Aorta (tissue), 5 donors: ENCODE results near the gene CELF2. TPM values are rescaled to one million over a fixed set of nuclear protein-coding genes. Genes with fewer than 3 reads are reported as not detected.
A peak's percentile ranks its signal among the peaks of the same experiment; 100 is the strongest.

Source experiments
- ATAC-seq: fragments of 200-7000 bp; cut with Tn5 transposase; one replicate; pipeline ENCODE4 v1.9.1; 2022; ENCODE audit warnings: moderate library complexity; ENCODE audit not compliant: low FRiP score
- DNase-seq, 2 donors: peaks; one replicate each; pipeline ENCODE4 v3.0.0-alpha.2; 2020
- H3K27ac ChIP-seq, 2 donors: one replicate each; pipeline ENCODE4 v1.5.1; 2013; ENCODE audit warnings: low read length in 2 of 2, mild to moderate bottlenecking in 2 of 2, moderate library complexity in 2 of 2, control low read depth in 1 of 2, inconsistent platforms in 1 of 2, low read depth in 1 of 2
- H3K27me3 ChIP-seq, 2 donors: one replicate each; pipeline ENCODE4 v1.6.1; 2013; ENCODE audit warnings: control low read depth in 1 of 2, low read length in 1 of 2, mild to moderate bottlenecking in 1 of 2, moderate library complexity in 1 of 2; ENCODE audit not compliant: insufficient read depth in 2 of 2, control insufficient read depth in 1 of 2
- H3K36me3 ChIP-seq, 2 donors: one replicate each; pipeline ENCODE4 v1.6.1; 2013; ENCODE audit warnings: control low read depth in 1 of 2, low read length in 1 of 2, mild to moderate bottlenecking in 1 of 2; ENCODE audit not compliant: insufficient read depth in 2 of 2, control insufficient read depth in 1 of 2
- H3K4me1 ChIP-seq, 2 donors: one replicate each; pipeline ENCODE4 v1.6.1; 2013; ENCODE audit warnings: low read length in 2 of 2, control low read depth in 1 of 2, mild to moderate bottlenecking in 1 of 2, moderate library complexity in 1 of 2; ENCODE audit not compliant: insufficient read depth in 2 of 2, control insufficient read depth in 1 of 2
- H3K4me3 ChIP-seq, 2 donors: one replicate each; pipeline ENCODE4 v1.5.1; 2013; ENCODE audit warnings: low read length in 2 of 2, control low read depth in 1 of 2, mild to moderate bottlenecking in 1 of 2
- H3K9me3 ChIP-seq: one replicate; pipeline ENCODE4 v1.6.1; 2013; ENCODE audit warnings: mild to moderate bottlenecking, low read length; ENCODE audit not compliant: control insufficient read depth
- WGBS, 2 donors: extraction: QIAGEN DNeasy Blood & Tissue Kit; methylation state at CpG; one replicate each; pipeline ENCODE4 v1.1.7; 2013; 5-methylcytosine and 5-hydroxymethylcytosine counted together
- intact Hi-C, 2 donors: fragments of 100-400 bp; cut with DNase I; formaldehyde crosslinking; loops; one replicate each; pipeline versions ENCODE4 v1.14.2 to v1.15.0; 2022
- polyA plus RNA-seq, 2 donors: library from polyadenylated mRNA; stranded (reverse); fragments of 200-250 nt; gene quantifications; one replicate each; pipeline ENCODE4 v1.2.3, GENCODE V29; 2013
- total RNA-seq, 2 donors: library from RNA; stranded (reverse); fragmentation: NEBNext Ultra II Directional; extraction: Animal tissue kit (Norgen Biotek cat#: 25700); gene quantifications; one replicate each; pipeline ENCODE4 v1.2.1, GENCODE V29; 2021
- donor health status: healthy with polysubstance abuse.
- donor health status: Bipolar disorder and iron deficiency.
- donor health status: DM: no; HTN: no; CAD: no.
- donor health status: DM: no; HTN: no; CAD: no.
- donor health status: DM: yes; HTN: yes; CAD: no.

Gene CELF2
- total and polyA plus RNA-seq, 4 donors, result 10.9 to 55.4 (median 36.4) TPM

DNA sequence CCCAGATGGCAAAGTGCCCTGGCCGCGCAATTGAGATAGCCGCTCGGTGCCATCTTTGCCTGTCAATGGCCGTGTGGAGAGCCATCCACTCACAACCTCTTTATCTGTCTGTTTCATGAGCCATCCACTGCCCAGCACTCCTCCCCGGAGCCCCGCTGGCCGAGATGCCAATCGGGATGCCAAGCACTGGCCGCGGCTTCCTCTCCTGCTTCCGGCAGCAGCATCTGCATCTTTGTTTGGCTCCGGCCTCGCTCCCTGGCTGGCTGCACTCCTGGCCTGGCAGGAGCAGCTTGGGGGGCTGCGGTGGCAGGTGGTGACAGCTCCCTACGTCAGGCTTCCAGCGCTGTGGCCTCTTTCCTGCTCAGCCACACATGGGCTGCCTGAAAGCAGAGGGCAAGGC, 362.1 kb downstream of the CELF2 start:
- 81 to 82% methylated on average over 17 of the region's 17 CpGs for WGBS, 2 donors
- H3K9me3 ChIP-seq, result no peaks in the 10 kb centered on the region
- no peaks in the 10 kb centered on the region for H3K4me1 ChIP-seq
- ATAC-seq (no peak), DNase-seq (no peak)
- H3K27ac ChIP-seq, result no peak overlapping the region
- H3K36me3 ChIP-seq, result no peaks in the 10 kb centered on the region
- no peaks in the 10 kb centered on the region for H3K27me3 ChIP-seq
- no peak overlapping the region for H3K4me3 ChIP-seq
- intact Hi-C loops, result no loop called here

DNA sequence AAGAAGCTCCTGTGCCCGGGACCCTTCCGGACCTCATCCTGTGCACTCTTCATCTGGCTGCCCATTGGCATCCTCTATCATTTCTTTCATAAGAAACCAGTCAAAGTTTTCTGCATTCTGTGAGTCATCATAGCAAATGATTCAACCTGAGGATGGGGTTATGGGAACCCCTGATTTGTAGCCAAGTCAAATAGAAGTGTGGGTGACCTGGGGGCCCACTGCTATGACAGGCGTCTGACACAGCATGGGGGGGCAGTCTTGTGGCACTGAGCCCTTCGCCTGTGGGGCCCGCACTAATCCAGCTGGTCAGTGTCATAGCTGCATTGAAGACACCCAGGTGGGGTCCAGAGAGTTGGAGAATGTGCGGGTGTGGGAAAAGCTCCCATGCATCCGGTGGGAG, 363.4 kb downstream of the CELF2 start:
- WGBS, 2 donors, result 89 to 94% methylated on average over 7 of the region's 7 CpGs
- no peak for ATAC-seq
- DNase-seq, result no peak

DNA sequence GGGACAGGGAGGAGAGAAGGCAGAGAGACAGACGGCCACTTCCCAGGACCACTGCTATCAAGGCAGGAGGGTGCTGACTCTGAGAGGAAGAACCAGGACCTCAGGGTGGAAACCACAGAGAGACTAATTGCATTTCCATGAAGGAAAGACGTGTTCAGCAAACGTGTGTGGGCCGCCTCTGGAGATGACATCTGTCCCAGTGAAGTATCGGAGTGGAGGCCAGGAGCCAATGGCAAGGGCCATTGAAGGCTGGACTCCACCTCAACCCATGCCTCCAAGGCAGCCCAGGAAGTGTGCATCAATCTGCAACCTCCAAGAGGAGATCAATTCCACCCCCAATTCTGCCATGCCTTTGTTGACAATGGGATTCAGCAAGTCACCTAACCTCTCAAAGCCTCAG, 363.8 kb downstream of the CELF2 start:
- Histone ChIP-seq H3K4me3 (no peak overlapping the region), H3K36me3 (no peaks in the 10 kb centered on the region), H3K27ac (no peak overlapping the region), H3K4me1 (no peaks in the 10 kb centered on the region), H3K27me3 (no peaks in the 10 kb centered on the region), H3K9me3 (no peaks in the 10 kb centered on the region)
- no peak for ATAC-seq
- no peak for DNase-seq
- intact Hi-C loops, result no loop called here
- WGBS, 2 donors, result 73 to 89% methylated on average over 5 of the region's 5 CpGs

More for the DNA sequence above, 363.4 kb downstream of the CELF2 start:
- Histone ChIP-seq H3K4me3 (no peak overlapping the region), H3K27ac (no peak overlapping the region), H3K27me3 (no peaks in the 10 kb centered on the region), H3K36me3 (no peaks in the 10 kb centered on the region), H3K4me1 (no peaks in the 10 kb centered on the region), H3K9me3 (no peaks in the 10 kb centered on the region)
- intact Hi-C loops, result no loop called here

DNA sequence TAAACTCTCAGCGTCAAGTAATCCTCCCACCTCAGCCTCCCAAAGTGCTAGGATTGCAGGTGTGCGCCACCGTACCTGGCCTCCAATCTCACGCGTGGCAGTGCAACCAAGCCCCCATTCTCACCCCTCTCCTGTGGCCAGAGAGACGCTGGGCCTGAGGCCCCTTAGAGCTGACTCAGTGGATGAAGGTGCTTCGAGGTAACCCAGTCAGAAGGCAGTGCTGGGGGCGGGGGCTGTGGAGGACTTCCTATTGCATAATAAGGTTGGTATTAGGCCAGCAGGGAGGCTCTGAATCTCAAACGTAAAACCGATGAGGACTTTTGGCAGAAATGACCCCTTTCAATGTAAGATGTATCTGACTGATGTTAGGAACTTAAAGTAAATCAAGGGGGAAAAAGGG, 364.5 kb downstream of the CELF2 start:
- intact Hi-C loops, result no loop called here
- Histone ChIP-seq H3K9me3 (no peaks in the 10 kb centered on the region), H3K27me3 (no peaks in the 10 kb centered on the region), H3K36me3 (no peaks in the 10 kb centered on the region), H3K27ac (no peak overlapping the region), H3K4me1 (no peaks in the 10 kb centered on the region), H3K4me3 (no peak overlapping the region)
- WGBS, 2 donors, result 88 to 90% methylated on average over 10 of the region's 10 CpGs
- peak in 1 of 2 donors; percentile 63 for DNase-seq
- ATAC-seq, result no peak

DNA sequence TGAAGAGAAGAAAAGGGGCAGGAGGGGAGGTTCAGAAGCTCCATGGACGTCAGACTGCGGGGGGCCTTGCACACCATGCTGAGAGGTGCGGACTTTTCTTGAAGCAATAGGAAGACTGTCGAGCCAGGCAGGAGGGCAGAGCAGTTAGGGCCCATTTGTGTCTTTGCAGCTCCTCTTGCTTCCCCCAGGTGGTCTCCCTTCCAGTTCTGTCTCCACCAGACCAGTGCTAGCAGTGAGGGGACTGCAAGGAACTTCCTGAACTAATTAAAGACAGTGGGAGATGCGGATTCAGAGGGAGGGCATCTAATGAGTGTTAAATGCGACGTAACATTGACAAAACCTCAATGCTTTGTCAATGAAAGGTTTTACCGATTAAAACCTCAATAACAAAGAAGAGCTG, 368.4 kb downstream of the CELF2 start:
- no peaks in the 10 kb centered on the region for H3K9me3 ChIP-seq
- no peaks in the 10 kb centered on the region for H3K4me1 ChIP-seq
- no peaks in the 10 kb centered on the region for H3K36me3 ChIP-seq
- no peaks in the 10 kb centered on the region for H3K27me3 ChIP-seq
- intact Hi-C loops, result no loop called here
- ATAC-seq, result no peak
- H3K27ac ChIP-seq, result no peak overlapping the region
- H3K4me3 ChIP-seq, result no peak overlapping the region
- no peak for DNase-seq
- WGBS, 2 donors, result 86% methylated on average over 8 of the region's 8 CpGs
